ENCODE data around the gene OSBPL3.

Gene OSBPL3

GRCh38 chr7:24868741-24869140 is 111.2 kb downstream of the OSBPL3 start:
- DNase-seq (ENCODE audit: extremely low read depth in 1 of 2, low read depth in 1 of 2), result no peak

DNA sequence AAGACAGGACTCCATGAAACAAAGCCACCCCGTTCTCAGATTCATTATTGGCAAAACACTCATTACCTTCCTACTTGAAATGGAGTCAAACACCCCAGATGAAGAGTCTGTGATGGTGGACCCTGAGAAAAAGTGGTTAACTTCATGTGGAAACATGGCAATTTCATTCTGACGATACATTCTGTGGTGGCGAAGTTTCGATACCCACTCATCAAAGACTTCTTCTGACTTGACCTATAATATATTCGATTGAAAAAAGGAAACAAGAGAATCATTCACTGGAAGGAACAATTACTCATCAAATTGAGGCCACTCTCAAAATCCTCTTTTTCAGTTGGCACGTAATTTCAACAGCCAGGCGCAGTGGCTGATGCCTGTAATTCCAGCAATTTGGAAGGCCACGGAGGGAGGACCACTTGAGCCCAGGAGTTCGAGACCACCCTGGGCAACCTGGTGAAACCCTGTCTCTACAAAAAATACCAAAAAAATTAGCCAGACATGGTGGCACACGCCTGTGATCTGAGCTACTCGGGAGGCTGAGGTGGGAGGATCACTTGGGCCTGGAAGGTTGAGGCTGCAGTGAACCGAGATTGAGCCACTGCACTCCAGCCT is 113.9 kb downstream of the OSBPL3 start:
- no peak for DNase-seq (ENCODE audit: extremely low read depth in 1 of 2, low read depth in 1 of 2)

DNA sequence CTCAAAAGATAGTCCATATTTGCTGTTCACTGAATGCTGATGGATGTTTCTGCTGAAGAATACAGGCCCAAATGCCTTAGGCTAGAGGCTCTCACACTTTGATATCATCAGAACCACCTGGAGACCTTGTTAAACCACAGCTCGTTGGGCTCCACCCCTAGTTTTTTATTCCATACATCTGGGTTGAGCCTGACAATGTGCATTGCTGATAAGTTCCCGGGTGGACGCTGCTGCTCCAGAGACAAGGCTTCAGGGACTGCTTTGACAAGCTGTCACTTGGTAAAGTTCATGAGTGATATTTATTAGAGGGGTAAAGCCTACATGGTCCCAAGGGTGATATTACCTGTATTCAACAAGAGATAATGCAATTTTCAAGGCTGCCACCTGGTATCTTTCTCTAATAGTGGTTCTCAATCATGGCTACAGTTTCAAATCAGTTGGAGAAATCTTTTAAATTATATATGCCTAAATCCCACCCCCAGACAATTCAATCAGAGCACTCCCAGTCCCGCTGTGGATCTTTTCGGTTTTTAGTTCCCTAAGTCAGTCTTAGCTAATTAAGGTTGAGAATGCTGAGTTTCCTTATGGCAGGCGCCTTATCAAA is 115.7 kb downstream of the OSBPL3 start:
- no peak for DNase-seq (ENCODE audit: extremely low read depth in 1 of 2, low read depth in 1 of 2)

GRCh38 chr7:24863626-24864025 is 116.4 kb downstream of the OSBPL3 start:
- no peak for DNase-seq (ENCODE audit: extremely low read depth in 1 of 2, low read depth in 1 of 2)

GRCh38 chr7:24862461-24862860 is 117.5 kb downstream of the OSBPL3 start:
- DNase-seq (ENCODE audit: extremely low read depth in 1 of 2, low read depth in 1 of 2), result no peak

DNA sequence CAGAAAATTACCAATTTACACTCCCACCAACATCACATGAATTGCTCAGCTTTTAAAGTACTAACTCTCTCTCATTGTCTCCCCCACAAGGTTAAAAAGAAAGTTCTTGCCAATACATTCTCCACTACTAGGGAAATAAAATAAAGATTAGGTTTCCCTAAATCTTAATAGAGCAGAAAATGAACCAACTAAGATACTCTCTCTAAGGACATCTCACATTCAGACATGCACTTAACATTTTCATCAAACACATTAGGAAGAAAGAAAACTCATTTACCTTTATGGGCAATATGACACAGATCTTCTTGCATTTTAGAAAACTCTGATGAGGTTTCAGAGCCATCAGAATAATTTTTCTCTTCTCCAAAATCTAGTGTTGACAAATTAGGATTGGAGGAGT is 118.6 kb downstream of the OSBPL3 start:
- DNase-seq (ENCODE audit: extremely low read depth in 1 of 2, low read depth in 1 of 2), result no peak

GRCh38 chr7:24860611-24861010 is 119.4 kb downstream of the OSBPL3 start:
- DNase-seq (ENCODE audit: extremely low read depth in 1 of 2, low read depth in 1 of 2), result no peak

- DNase-seq (ENCODE audit: extremely low read depth in 1 of 2, low read depth in 1 of 2), result no peak
Measured at GRCh38 chr7:24858108-24858977, 121.6 kb downstream of the OSBPL3 start.

- no peak for DNase-seq (ENCODE audit: extremely low read depth in 1 of 2, low read depth in 1 of 2)
Measured at GRCh38 chr7:24857623-24858022, 122.4 kb downstream of the OSBPL3 start.

GRCh38 chr7:24854866-24855265 is 125.1 kb downstream of the OSBPL3 start:
- no peak for DNase-seq (ENCODE audit: extremely low read depth in 1 of 2, low read depth in 1 of 2)

DNA sequence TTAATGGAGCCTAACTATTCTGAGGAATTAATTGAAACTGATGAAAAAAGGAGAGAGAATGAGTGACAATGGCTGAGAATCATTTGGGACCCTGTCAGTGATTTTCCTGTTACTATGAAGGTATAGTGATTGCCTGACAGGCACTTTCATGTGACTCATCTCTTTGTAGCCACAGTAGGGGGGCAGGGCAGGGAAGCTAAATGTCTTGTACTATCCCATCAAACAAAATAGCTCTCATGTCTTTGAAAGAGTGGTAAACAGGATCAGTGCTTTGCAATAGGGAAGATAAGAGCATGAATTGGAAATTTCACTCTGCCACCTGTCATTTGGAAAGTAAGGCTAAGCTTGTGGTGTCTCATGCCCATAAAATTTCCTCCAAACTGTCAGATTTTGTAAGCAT is 128.2 kb downstream of the OSBPL3 start:
- no peak for DNase-seq (ENCODE audit: extremely low read depth in 1 of 2, low read depth in 1 of 2)

GRCh38 chr7:24848878-24849277 is 131.1 kb downstream of the OSBPL3 start:
- DNase-seq (ENCODE audit: extremely low read depth in 1 of 2, low read depth in 1 of 2), result no peak

DNA sequence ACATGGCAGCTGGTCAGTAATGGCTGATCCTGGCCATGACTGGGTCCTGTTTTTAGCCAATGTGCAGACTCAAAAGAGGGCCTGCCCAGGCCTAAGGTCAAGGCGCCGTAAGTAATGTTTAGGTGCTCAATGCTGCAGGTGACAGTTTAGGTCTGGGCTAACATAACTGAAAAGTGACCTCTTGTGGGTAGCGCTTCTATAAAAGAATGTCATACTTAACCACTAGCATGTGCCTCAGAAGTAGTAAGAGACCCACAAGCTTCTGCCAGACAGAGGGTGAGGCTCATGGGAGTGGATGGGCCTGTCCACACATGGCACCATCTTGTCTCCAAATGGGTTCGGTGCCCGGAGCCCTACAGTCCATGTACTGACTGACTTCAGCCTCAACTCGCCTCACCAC is 132.2 kb downstream of the OSBPL3 start:
- DNase-seq (ENCODE audit: extremely low read depth in 1 of 2, low read depth in 1 of 2), result no peak

GRCh38 chr7:24843821-24844434 is 136.1 kb downstream of the OSBPL3 start:
- no peak for DNase-seq (ENCODE audit: extremely low read depth in 1 of 2, low read depth in 1 of 2)

DNA sequence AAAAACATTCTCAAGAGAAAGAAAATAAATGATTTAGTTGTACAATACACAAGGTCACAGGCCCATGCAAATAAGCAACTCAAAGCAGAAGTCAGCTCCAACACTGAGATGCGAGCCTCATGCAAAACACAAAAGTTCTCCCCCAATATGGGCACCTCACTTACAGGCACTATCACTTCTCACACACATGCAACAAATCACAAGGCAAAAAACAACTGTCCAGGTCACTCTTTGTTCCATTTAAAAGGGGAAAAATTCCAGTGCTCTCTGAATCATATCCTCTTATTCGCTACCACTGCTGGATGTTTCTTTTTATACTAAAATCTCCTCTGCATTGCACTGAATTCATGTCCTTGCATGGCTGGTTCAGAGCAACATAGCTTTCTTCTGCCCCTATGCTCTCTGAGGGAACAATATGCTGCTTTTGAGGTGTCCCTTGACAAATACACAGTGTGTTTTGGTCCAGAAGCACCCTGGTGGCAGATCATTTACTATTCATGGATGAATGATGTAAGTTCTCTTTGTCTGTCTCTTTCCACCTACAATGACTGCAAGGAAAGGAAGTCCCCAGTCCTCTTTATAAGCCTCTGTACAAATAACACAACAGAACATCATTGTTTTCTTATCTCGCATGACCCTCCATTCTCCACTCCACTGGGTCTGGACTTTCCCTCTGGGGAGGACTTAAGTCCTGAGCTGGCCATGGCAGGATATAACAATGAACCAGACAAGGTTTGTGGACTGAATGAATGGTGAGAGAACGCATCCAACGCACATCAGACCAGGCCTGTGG is 137.3 kb downstream of the OSBPL3 start:
- no peak for DNase-seq (ENCODE audit: extremely low read depth in 1 of 2, low read depth in 1 of 2)

GRCh38 chr7:24842029-24842428 is 137.9 kb downstream of the OSBPL3 start:
- DNase-seq (ENCODE audit: extremely low read depth in 1 of 2, low read depth in 1 of 2), result no peak

- DNase-seq (ENCODE audit: extremely low read depth in 1 of 2, low read depth in 1 of 2), result no peak
Measured at GRCh38 chr7:24840563-24840962, 139.4 kb downstream of the OSBPL3 start.

GRCh38 chr7:24836084-24836483 is 143.9 kb downstream of the OSBPL3 start:
- DNase-seq (ENCODE audit: extremely low read depth in 1 of 2, low read depth in 1 of 2), result no peak

GRCh38 chr7:24835643-24836042 is 144.3 kb downstream of the OSBPL3 start:
- DNase-seq (ENCODE audit: extremely low read depth in 1 of 2, low read depth in 1 of 2), result no peak

DNA sequence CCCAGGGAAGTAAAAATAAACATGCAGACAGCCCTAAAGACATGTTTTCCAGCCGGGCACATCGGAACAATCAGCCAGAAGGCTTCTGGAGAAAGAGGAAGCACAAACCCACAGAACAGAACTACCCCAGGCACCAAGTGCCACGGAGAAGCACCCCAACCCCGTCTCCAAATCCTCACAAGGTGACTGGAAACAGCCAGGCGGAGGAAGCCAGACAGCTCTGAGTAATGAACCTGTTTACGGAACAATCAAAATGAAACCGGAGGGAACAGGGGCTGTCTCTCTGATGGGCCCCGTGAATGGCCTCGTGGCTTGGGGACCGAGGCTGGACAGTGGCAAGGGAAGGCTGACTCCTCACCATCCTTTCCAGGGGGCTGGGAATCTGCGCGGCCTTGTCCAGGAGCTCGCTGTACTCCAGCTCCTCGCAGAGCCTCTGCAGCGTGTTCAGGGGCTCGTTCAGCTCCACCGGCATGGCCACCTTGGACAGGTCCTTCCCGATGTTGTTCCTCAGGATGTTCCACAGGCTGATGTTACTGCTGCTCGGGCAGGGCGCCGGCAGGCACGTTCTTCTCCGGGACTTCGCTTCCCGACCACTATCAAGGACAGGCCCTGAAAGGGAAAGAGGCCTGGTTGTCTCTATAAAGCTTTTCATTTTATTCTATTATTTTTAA is 145.7 kb downstream of the OSBPL3 start:
- DNase-seq (ENCODE audit: extremely low read depth in 1 of 2, low read depth in 1 of 2), result no peak
